ENCODE results near the gene FGD6. TPM values are rescaled to one million over a fixed set of nuclear protein-coding genes. Genes with fewer than 3 reads are reported as not detected.

FGD6 gene
- total and polyA plus RNA-seq, 2 of the 4 experiments (the other 2 are of a cell fraction) = 2.6 to 9.5 TPM

- ATAC-seq (ENCODE audit: low read depth) (no peak), DNase-seq (no peak)
- H4K20me1 ChIP-seq (ENCODE audit: insufficient read depth, low read length) = 0 out of 2 replicates have a peak, but pooled peaks cover 7% of the 10 kb centered on the region
- intact Hi-C loops (cut with micrococcal nuclease) (no loop called here), dilution Hi-C loops (cut with HindIII; ENCODE audit: low sequenced_read_pairs, unreplicated experiment) (no loop called here), in situ Hi-C loops (cut with MboI; ENCODE audit: low sequenced_read_pairs) (no loop called here)
- H3K4me3 ChIP-seq (ENCODE audit: insufficient read depth, low read depth, low read length) = no peak overlapping the region
- no TSS peak for BruUV-seq (replicated peaks)
- H3K9me3 ChIP-seq (ENCODE audit: control insufficient read depth, insufficient read depth, low read length) = no peaks in the 10 kb centered on the region
- no peak overlapping the region for H2BK20ac ChIP-seq (ENCODE audit: low read depth, low read length)
- no CpG with 5 or more reads among the region's 2 CpGs for WGBS, 2 experiments (ENCODE audit: extremely low coverage in 2 of 2, insufficient read length in 1 of 2)
- H2AFZ ChIP-seq (replicated peaks; ENCODE audit: low read length, poor library complexity) = no peak overlapping the region
- no peak overlapping the region for H3K9ac ChIP-seq (ENCODE audit: low read depth, low read length)
- ChIA-PET CTCF (no interaction called here), POLR2A (ENCODE audit: unreplicated experiment) (no interaction called here)
- no peak overlapping the region for H2BK5ac ChIP-seq (ENCODE audit: low read depth, low read length, poor library complexity, severe bottlenecking)
- no peak overlapping the region for H2AK5ac ChIP-seq (ENCODE audit: low read depth, low read length)
- H3K27ac ChIP-seq (ENCODE audit: insufficient read depth, low read length) = no peak overlapping the region
- H3K4ac ChIP-seq (ENCODE audit: low read depth, low read length) = no peak overlapping the region
- peaks cover 3% of the 10 kb centered on the region; the same call in 1 of the 2 replicates for H3K4me1 ChIP-seq (ENCODE audit: control insufficient read depth, insufficient read depth, low read length)
- no peak overlapping the region for H4K8ac ChIP-seq (ENCODE audit: low read depth in 2 of 2, low read length in 2 of 2)
- no peak overlapping the region for H4K5ac ChIP-seq (ENCODE audit: low read depth, low read length)
- H3K79me1 ChIP-seq (ENCODE audit: low read depth in 1 of 2, low read length in 2 of 2) = peaks cover 31 to 61% of the 10 kb centered on the region in 2 experiments
- no peak overlapping the region for H3K23ac ChIP-seq (ENCODE audit: low read depth, low read length)
- no peak overlapping the region for H2AK9ac ChIP-seq (replicated peaks; ENCODE audit: low read depth, low read length, poor library complexity)
- H3K9me1 ChIP-seq (ENCODE audit: insufficient read depth, low read length) = peaks cover 8% of the 10 kb centered on the region
- no peak overlapping the region for H3K14ac ChIP-seq (replicated peaks; ENCODE audit: low read depth, low read length)
- H2BK120ac ChIP-seq (ENCODE audit: low read depth, low read length) = no peak overlapping the region
- H3K4me2 ChIP-seq (ENCODE audit: low read depth, low read length) = no peak overlapping the region
- H4K91ac ChIP-seq (ENCODE audit: insufficient read depth, low read depth, low read length) = no peak overlapping the region
- H2BK15ac ChIP-seq (ENCODE audit: low read depth, low read length) = no peak overlapping the region
- peaks cover 9% of the 10 kb centered on the region for H3K36me3 ChIP-seq (ENCODE audit: control insufficient read depth, insufficient read depth, low read length)
- H3K56ac ChIP-seq (ENCODE audit: extremely low read depth, insufficient read depth, low read length) = no peak overlapping the region
- no peak for TF ChIP-seq MXI1 (IDR thresholded peaks at IDR 0.05; ENCODE audit: borderline replicate concordance, low read depth, low read length)
- TF ChIP-seq RCOR1 (IDR thresholded peaks at IDR 0.05; ENCODE audit: insufficient replicate concordance, low read length) = no peak
- no peak for TF ChIP-seq CHD1 (IDR thresholded peaks at IDR 0.05; ENCODE audit: low read depth, low read length)
- TF ChIP-seq CTCF (conservative IDR thresholded peaks at IDR 0.05; ENCODE audit: low read depth, low read length) = no peak
- TF ChIP-seq BHLHE40 (IDR thresholded peaks at IDR 0.05; ENCODE audit: low read depth, low read length) = no peak
- no peak for TF ChIP-seq USF2 (IDR thresholded peaks at IDR 0.05; ENCODE audit: low read depth, low read length)
- TF ChIP-seq NFE2L2 (IDR thresholded peaks at IDR 0.05; ENCODE audit: low read depth, low read length) = no peak
- no peak for TF ChIP-seq POLR2A (IDR thresholded peaks at IDR 0.05; ENCODE audit: low read depth, low read length)
- no peak for TF ChIP-seq FOS (IDR thresholded peaks at IDR 0.05; ENCODE audit: low read depth, low read length)
- no peak for TF ChIP-seq RFX5 (IDR thresholded peaks at IDR 0.05; ENCODE audit: low read depth, low read length)
- TF ChIP-seq MAZ (IDR thresholded peaks at IDR 0.05; ENCODE audit: borderline replicate concordance, low read depth, low read length) = no peak
- TF ChIP-seq RAD21 (IDR thresholded peaks at IDR 0.05; ENCODE audit: low read length) = no peak
- no peak for TF ChIP-seq CEBPB (IDR thresholded peaks at IDR 0.05; ENCODE audit: low read depth, low read length)
- no peak for TF ChIP-seq ELK1 (IDR thresholded peaks at IDR 0.05; ENCODE audit: borderline replicate concordance, low read depth, low read length)
- no peak for TF ChIP-seq MAFK (IDR thresholded peaks at IDR 0.05; ENCODE audit: low read depth, low read length)
- TF ChIP-seq SMC3 (IDR thresholded peaks at IDR 0.05; ENCODE audit: low read depth, low read length) = no peak
- no peaks in the 10 kb centered on the region for H3K27me3 ChIP-seq (ENCODE audit: control insufficient read depth, insufficient read depth, low read length)
- no peak overlapping the region for H3K18ac ChIP-seq (ENCODE audit: low read depth, low read length)
Measured at GRCh38 chr12:95240556-95240955, 23.3 kb upstream of the FGD6 start.

Data from IMR-90 (cell line).